Hepatocyte (in vitro differentiated cells): ENCODE data around the gene MSX2. TPM values are rescaled to one million over a fixed set of nuclear protein-coding genes. Genes with fewer than 3 reads are reported as not detected.

Experiments
- DNase-seq: peaks from one replicate; pipeline ENCODE4 v3.0.0-alpha.2; 2016; ENCODE audit warnings: low spot score
- H2AFZ ChIP-seq: fragments of 200-600 bp; sonication (generic); 2 replicates; pipeline ENCODE4 v1.6.0; 2016; ENCODE audit warnings: antibody characterized with exemption, mild to moderate bottlenecking
- H3K27ac ChIP-seq: fragments of 200-600 bp; sonication (generic); 2 replicates; pipeline ENCODE4 v1.5.1; 2016; ENCODE audit warnings: mild to moderate bottlenecking
- H3K27me3 ChIP-seq: fragments of 200-600 bp; sonication (generic); 2 replicates; pipeline ENCODE4 v1.6.1; 2016
- H3K36me3 ChIP-seq: fragments of 200-600 bp; sonication (generic); replicated peaks from 2 replicates; pipeline ENCODE4 v1.5.1; 2016; ENCODE audit warnings: low read depth; ENCODE audit not compliant: insufficient read depth
- H3K4me1 ChIP-seq: fragments of 200-600 bp; sonication (generic); 2 replicates; pipeline ENCODE4 v1.5.1; 2016; ENCODE audit warnings: mild to moderate bottlenecking, moderate library complexity; ENCODE audit not compliant: insufficient read depth
- H3K4me2 ChIP-seq: fragments of 200-600 bp; sonication (generic); 2 replicates; pipeline ENCODE4 v1.6.0; 2016
- H3K4me3 ChIP-seq: fragments of 200-600 bp; sonication (generic); 2 replicates; pipeline ENCODE4 v1.5.1; 2016; ENCODE audit warnings: mild to moderate bottlenecking
- H3K79me2 ChIP-seq: fragments of 200-600 bp; sonication (generic); 2 replicates; pipeline ENCODE4 v1.6.0; 2017; ENCODE audit warnings: mild to moderate bottlenecking
- H3K9me2 ChIP-seq: fragments of 200-600 bp; sonication (generic); replicated peaks from 2 replicates; pipeline ENCODE4 v1.6.0; 2017; ENCODE audit warnings: mild to moderate bottlenecking; ENCODE audit not compliant: insufficient read depth
- H3K9me3 ChIP-seq: fragments of 200-600 bp; sonication (generic); 2 replicates; pipeline ENCODE4 v1.5.1; 2016; ENCODE audit warnings: low read depth, mild to moderate bottlenecking
- H4K20me1 ChIP-seq: fragments of 200-600 bp; sonication (generic); 2 replicates; pipeline ENCODE4 v1.6.0; 2016; ENCODE audit warnings: mild to moderate bottlenecking; ENCODE audit not compliant: insufficient read depth, poor library complexity, severe bottlenecking
- EZH2 ChIP-seq: fragments of 200-600 bp; sonication (generic); IDR thresholded peaks from 2 replicates; pipeline ENCODE4 v1.6.1; 2016; ENCODE audit warnings: antibody characterized with exemption, mild to moderate bottlenecking, borderline replicate concordance
- EZH2phosphoT487 ChIP-seq: fragments of 200-600 bp; sonication (generic); IDR thresholded peaks from one replicate; pipeline ENCODE4 v1.6.1; 2018; ENCODE audit warnings: antibody characterized with exemption, mild to moderate bottlenecking, low read depth, moderate library complexity; ENCODE audit not compliant: unreplicated experiment, severe bottlenecking
- WGBS: methylation state at CpG from one replicate; pipeline ENCODE4 v1.1.6; 2016; ENCODE audit warnings: low lambda C conversion rate; ENCODE audit errors: missing lambda C conversion rate; 5-methylcytosine and 5-hydroxymethylcytosine counted together
- polyA plus RNA-seq: library from polyadenylated mRNA; unstranded; fragments of >200 nt; fragmentation: Nextera tagmentation; extraction: Ambion mirVana; gene quantifications from 2 replicates; pipeline ENCODE4 v1.2.1, GENCODE V29; 2016
- total RNA-seq: library from RNA; depleted of rRNA; stranded (reverse); fragments of >200 nt; gene quantifications from 2 replicates; pipeline ENCODE4 v1.2.3, GENCODE V29; 2014
- TF ChIP-seq, protein P1 (sequence below): fragments of 200-600 bp; sonication (generic); IDR thresholded peaks from 2 replicates; pipeline ENCODE4 v1.5.1; 2016; ENCODE audit warnings: antibody characterized with exemption, mild to moderate bottlenecking; ENCODE audit not compliant: poor library complexity

MSX2 gene
- total RNA-seq (20.7 and 28.8 TPM in 2 replicates), polyA plus RNA-seq (28.4 and 31.5 TPM in 2 replicates)

DNA sequence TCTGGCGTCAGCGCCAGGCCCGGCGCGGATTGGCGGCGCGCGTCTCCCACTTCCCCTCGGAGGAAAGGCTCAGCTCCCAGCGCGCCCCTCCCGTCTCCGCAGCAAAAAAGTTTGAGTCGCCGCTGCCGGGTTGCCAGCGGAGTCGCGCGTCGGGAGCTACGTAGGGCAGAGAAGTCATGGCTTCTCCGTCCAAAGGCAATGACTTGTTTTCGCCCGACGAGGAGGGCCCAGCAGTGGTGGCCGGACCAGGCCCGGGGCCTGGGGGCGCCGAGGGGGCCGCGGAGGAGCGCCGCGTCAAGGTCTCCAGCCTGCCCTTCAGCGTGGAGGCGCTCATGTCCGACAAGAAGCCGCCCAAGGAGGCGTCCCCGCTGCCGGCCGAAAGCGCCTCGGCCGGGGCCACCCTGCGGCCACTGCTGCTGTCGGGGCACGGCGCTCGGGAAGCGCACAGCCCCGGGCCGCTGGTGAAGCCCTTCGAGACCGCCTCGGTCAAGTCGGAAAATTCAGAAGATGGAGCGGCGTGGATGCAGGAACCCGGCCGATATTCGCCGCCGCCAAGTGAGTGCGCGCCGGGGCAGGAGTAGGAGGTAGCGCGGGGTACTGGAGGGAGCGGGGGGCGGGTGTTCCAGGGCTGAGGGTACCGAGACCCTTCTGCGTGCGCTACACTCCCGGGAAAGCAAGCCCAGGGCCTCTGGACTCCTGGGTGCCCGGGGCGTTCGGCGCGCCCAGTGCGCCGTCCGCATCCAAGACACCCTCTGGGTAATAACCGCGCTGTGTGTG, at the start of gene MSX2:
MSX2 (plus strand) TSS at position 99 of the 777 bp plus-strand sequence; CDS start at position 177, 78 bp downstream.
- peaks cover 23% of the 10 kb centered on the region for H3K27me3 ChIP-seq
- peaks cover 2% of the 10 kb centered on the region for H4K20me1 ChIP-seq
- peak within 1 kb of the TSS; percentile 93 for H3K27ac ChIP-seq
- H3K9me3 ChIP-seq: no peaks in the 10 kb centered on the region
- H3K4me2 ChIP-seq: peak within 1 kb of the TSS; percentile 83
- peaks cover 52% of the 10 kb centered on the region for H3K79me2 ChIP-seq
- no peaks in the 10 kb centered on the region for H3K36me3 ChIP-seq
- peak within 1 kb of the TSS; percentile 74 for H3K4me3 ChIP-seq
- peaks cover 25% of the 10 kb centered on the region for H3K4me1 ChIP-seq
- under 1% methylated on average over 79 of the region's 87 CpGs for WGBS
- peak within 1 kb of the TSS; percentile 62 for H2AFZ ChIP-seq
- H3K9me2 ChIP-seq: no peaks in the 10 kb centered on the region
- TF ChIP-seq EZH2 (no peak), EZH2phosphoT487 (no peak)
- TF ChIP-seq, protein P1, sequence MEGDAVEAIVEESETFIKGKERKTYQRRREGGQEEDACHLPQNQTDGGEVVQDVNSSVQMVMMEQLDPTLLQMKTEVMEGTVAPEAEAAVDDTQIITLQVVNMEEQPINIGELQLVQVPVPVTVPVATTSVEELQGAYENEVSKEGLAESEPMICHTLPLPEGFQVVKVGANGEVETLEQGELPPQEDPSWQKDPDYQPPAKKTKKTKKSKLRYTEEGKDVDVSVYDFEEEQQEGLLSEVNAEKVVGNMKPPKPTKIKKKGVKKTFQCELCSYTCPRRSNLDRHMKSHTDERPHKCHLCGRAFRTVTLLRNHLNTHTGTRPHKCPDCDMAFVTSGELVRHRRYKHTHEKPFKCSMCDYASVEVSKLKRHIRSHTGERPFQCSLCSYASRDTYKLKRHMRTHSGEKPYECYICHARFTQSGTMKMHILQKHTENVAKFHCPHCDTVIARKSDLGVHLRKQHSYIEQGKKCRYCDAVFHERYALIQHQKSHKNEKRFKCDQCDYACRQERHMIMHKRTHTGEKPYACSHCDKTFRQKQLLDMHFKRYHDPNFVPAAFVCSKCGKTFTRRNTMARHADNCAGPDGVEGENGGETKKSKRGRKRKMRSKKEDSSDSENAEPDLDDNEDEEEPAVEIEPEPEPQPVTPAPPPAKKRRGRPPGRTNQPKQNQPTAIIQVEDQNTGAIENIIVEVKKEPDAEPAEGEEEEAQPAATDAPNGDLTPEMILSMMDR: peak; percentile 14
- peak; percentile 96 for DNase-seq

DNA sequence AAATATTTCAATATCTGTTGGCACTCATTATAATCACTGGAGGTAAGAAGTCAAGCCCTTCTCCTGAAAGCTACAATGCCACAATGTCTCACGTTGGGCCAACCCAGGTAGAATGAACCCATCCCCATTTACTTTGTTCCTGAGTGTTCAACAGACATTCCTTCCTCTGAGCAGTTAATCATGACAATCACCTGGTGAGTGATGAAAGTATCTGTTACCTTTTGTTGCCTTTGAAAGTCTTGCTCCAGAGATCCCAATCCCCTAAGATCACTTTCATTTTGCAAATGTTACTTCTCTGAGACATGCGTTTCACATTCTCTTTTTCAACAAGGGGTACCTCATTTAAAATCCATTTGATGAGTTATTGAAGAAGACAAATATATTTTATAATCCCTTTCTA, 49.3 kb upstream of the MSX2 start:
- H4K20me1 ChIP-seq: no peaks in the 10 kb centered on the region
- no peak overlapping the region for H2AFZ ChIP-seq
- no peak for DNase-seq
- H3K9me3 ChIP-seq: no peaks in the 10 kb centered on the region
- no peaks in the 10 kb centered on the region for H3K27me3 ChIP-seq
- no peaks in the 10 kb centered on the region for H3K79me2 ChIP-seq
- 77% methylated on average over 2 of the region's 2 CpGs for WGBS
- no peak overlapping the region for H3K4me2 ChIP-seq
- H3K4me1 ChIP-seq: no peaks in the 10 kb centered on the region
- no peaks in the 10 kb centered on the region for H3K36me3 ChIP-seq
- H3K9me2 ChIP-seq: no peaks in the 10 kb centered on the region
- TF ChIP-seq EZH2phosphoT487 (no peak), EZH2 (no peak)
- H3K4me3 ChIP-seq: no peak overlapping the region
- H3K27ac ChIP-seq: no peak overlapping the region

DNA sequence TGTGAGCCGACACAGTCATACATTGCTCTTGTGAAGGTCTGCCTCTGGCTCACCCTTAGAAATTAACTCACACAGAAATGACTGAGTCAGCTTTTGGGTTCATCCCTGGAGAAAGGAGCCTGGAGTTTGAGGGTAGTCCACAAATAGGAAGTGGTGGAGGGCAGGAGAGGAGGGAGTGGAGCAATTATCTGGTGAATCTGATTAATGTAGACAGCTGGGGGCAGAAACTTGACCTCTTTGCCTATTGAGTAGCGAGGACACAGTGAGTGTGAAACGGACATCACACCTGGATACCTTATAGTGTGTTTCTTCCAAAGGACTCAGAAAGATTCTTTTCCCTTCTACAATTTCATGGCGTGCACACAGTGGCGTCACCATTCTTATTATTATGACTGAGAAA, 48.5 kb upstream of the MSX2 start:
- Histone ChIP-seq H3K79me2 (no peaks in the 10 kb centered on the region), H4K20me1 (no peaks in the 10 kb centered on the region), H2AFZ (no peak overlapping the region), H3K27me3 (no peaks in the 10 kb centered on the region), H3K9me2 (no peaks in the 10 kb centered on the region), H3K9me3 (no peaks in the 10 kb centered on the region), H3K4me2 (no peak overlapping the region), H3K36me3 (no peaks in the 10 kb centered on the region), H3K27ac (no peak overlapping the region), H3K4me3 (no peak overlapping the region), H3K4me1 (no peaks in the 10 kb centered on the region)
- DNase-seq: no peak
- TF ChIP-seq, protein P1: no peak
- TF ChIP-seq EZH2 (no peak), EZH2phosphoT487 (no peak)
- 85% methylated on average over 5 of the region's 5 CpGs for WGBS

DNA sequence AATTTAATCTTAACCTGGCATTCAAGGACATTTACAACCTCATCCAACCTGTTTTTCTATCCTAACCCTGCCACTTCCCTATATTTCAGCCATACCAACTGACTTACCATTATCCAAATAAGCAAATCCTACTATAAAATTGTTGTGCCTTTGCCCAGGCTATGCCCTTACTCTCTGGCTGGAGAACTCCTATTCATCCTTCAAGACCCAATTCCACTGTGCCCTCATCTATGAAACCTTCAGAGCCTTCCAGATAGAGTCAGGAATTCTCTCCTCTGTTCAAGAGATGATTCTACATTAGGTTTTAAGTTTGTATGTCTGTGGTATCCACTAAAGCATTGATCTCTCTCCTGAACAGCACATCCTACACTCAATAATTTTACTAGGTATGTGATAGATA, 46.3 kb upstream of the MSX2 start:
- no peaks in the 10 kb centered on the region for H3K27me3 ChIP-seq
- no peaks in the 10 kb centered on the region for H3K36me3 ChIP-seq
- no peak overlapping the region for H3K27ac ChIP-seq
- H3K79me2 ChIP-seq: no peaks in the 10 kb centered on the region
- no peak for TF ChIP-seq EZH2phosphoT487
- TF ChIP-seq EZH2: no peak
- TF ChIP-seq, protein P1: no peak
- H3K4me1 ChIP-seq: no peaks in the 10 kb centered on the region
- no peak overlapping the region for H2AFZ ChIP-seq
- no peak overlapping the region for H3K4me3 ChIP-seq
- DNase-seq: no peak
- H3K4me2 ChIP-seq: no peak overlapping the region
- no peaks in the 10 kb centered on the region for H4K20me1 ChIP-seq
- H3K9me2 ChIP-seq: no peaks in the 10 kb centered on the region
- no peaks in the 10 kb centered on the region for H3K9me3 ChIP-seq
